ENCODE results near the gene MRPS27.

Gene MRPS27

DNA sequence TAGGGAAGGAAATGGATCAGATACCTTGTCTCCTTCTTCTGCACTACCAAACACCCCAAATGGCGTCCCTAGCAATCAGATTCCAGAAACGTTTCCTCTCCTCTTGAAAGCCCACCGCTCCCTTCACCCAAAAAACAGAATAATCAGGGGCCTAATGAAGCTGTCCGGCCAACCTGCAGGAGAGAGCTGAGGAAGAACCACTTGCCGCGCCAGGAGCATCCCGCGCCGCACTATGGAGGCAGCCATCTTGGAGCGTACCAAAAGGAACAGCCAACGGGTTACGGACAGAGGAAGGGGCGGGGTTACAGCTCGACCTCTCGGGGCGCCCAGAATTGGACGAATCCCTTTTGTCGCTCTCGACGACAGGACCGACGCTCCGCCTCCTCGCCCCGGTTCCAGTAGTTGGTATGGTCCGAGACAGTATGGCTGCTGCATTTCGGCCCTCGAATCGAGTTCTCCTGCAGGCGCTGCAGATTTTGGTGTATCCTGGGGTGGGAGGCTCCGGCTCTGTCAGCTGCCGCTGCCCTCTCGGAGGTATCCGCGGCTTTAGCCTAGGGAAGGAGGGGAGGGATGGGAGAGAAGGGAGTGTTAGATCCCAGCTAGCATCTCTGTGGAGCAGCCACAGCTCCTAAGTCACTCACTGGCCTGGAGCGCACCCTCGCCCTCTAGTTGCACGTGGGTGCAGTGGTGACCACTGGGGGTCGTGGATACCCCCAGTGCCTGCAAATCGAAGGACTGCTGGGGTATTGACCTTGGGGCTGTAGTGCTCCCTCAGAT lies at the start of gene MRPS27, which contains the start of gene PTCD2:
MRPS27 (minus strand) TSS at position 265 of the 777 bp plus-strand sequence; CDS start at position 246, 19 bp downstream.
PTCD2 (plus strand) TSS at position 398 of the 777 bp plus-strand sequence; CDS start at position 408, 10 bp downstream.
- FAIRE-seq = peak; percentile 95

GRCh38 chr5:72369711-72370110 lies 49.7 kb upstream of the MRPS27 start:
- FAIRE-seq = no peak

GRCh38 chr5:72369301-72369700 lies 49.3 kb upstream of the MRPS27 start:
- no peak for FAIRE-seq

DNA sequence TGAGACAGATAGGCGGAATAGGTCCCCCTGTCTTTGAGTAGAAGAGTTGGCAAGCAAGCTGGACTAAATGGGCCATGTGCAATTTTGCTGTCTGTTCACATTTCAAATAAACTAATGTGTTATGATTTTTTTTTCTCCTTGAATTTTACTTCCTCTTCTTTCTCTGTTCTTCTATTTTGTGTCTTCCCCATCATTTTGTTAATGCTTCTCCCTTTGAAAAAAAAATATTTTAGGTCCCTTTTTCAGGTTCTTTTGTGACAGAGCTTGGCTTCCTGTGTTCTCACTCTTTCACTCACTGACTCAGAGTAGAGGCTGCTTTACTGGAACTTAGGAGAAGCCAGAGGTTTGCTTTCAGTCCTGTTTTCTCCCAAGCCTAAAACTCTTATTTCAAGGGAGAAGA lies 48.2 kb upstream of the MRPS27 start:
- no peak for FAIRE-seq

GRCh38 chr5:72366324-72366976 lies 46.4 kb upstream of the MRPS27 start:
- peak; percentile 76 for FAIRE-seq

DNA sequence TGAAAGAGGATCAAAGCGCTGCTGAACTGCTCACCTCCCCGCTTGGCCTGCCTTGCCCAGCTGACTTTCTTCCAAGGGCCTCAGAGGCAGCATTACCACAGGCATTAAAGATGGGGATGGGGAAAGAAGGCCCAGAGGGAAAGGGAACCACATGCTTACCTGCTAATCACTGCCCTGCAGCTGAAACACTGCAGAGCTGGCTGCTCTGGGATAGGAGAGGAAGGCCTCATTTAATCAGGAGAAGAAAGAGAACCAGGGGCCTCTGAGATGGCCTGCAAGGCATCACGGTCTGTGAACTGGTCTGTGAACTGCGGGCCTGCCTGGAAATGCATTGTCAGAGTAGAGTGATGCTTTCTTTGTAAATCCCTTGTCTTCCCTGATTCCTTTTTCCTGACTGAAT lies 44.9 kb upstream of the MRPS27 start:
- no peak for FAIRE-seq

DNA sequence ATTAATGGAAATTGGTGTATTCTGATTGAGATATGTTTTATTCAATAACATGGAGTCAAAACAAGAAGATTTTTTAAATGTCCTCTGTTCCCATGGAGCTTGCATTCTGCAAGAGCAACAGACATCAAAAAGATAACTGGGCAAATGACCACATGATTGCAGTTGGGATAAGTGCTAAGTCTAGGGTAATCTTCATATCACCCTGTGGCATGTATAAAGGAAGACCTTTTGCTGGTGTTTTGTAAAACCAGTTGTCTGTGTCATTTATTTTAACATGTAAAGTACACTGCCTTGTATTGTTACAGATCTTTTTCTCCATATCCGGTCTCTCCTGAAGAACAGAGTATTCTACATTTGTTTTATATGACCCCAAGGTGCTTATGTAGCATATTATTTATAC lies 44.1 kb upstream of the MRPS27 start:
- no peak for FAIRE-seq

DNA sequence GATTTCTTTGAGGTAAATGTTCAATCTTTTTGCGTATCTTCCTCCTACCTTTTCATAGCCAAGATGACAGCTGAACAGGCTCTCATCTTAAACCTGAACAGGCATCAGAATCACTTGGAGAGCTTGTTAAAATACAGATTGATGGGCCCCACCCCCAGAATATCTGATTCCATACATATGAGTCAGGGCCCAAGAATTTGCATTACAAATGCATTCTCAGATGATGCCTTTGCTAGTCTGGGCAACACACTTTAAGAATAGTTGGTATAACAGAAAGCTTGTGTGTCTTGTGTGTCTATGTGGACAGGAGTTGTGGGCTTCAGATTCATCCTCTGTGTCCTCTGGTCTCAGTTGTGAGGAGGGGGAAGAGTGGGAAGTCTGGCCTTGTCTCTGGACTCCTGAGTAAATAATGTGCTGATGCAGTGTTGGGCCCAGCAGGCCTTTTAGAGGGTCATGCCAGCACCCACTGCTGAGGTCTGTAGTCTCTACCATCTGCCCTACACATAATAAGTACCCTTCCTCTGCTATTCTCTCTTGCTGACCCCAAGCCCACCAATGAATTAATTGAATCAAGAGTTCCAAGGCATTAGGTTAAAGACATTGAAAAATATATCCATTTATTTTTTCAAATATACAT lies 43.2 kb upstream of the MRPS27 start:
- FAIRE-seq = no peak

GRCh38 chr5:72359886-72360285 lies 39.8 kb upstream of the MRPS27 start:
- FAIRE-seq = no peak

- FAIRE-seq = no peak
These were observed 38.9 kb upstream of the MRPS27 start for GRCh38 chr5:72358925-72359324.

DNA sequence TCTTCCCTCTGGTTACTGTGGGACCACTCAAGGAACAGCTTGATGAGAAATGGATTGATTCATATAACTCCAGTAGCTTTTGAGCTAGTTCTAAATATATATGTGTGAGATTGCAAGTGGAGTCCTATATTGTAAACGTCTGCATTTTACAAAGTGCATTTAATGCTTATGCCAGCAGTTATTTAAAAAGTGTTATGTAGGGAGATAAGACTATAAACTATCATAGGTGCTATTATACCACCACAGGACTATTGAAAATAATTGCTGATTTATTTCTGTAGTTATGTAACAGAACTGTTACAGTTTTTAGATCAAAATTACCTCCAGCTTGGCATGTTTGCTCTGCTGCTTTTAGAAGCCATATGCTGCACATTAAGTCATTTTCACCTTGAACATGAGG lies 36.3 kb upstream of the MRPS27 start:
- no peak for FAIRE-seq

GRCh38 chr5:72355706-72356299 lies 35.8 kb upstream of the MRPS27 start:
- no peak for FAIRE-seq

GRCh38 chr5:72353046-72353445 lies 33.0 kb upstream of the MRPS27 start:
- no peak for FAIRE-seq

- no peak for FAIRE-seq
These were observed 32.6 kb upstream of the MRPS27 start for GRCh38 chr5:72352616-72353015.

GRCh38 chr5:72351376-72351775 lies 31.3 kb upstream of the MRPS27 start:
- no peak for FAIRE-seq

DNA sequence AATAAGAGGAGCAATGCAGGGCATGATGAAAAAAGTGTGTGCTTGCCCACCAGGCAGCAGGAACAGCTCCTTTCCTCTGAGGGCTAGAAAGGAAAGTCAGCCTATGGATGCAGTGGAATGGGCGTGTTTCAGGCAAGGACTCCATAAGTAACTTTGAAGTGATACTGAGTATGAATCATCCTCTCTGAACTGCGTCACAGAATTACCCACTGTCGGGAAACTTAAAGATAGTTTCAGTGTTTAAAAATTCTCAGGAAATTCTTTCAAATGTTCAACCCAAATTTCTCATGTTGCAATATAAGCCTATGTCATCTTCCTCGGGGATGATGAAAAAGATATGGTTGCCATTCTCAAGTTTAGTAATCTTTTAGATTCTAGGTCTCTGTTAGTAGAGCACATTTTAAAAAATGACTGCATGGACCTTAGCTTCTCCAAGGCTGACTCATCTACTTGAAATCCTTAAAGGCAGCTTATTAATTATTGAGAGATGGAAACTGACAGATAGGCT lies 27.8 kb upstream of the MRPS27 start:
- FAIRE-seq = no peak

GRCh38 chr5:72346398-72346797 lies 26.4 kb upstream of the MRPS27 start:
- no peak for FAIRE-seq

DNA sequence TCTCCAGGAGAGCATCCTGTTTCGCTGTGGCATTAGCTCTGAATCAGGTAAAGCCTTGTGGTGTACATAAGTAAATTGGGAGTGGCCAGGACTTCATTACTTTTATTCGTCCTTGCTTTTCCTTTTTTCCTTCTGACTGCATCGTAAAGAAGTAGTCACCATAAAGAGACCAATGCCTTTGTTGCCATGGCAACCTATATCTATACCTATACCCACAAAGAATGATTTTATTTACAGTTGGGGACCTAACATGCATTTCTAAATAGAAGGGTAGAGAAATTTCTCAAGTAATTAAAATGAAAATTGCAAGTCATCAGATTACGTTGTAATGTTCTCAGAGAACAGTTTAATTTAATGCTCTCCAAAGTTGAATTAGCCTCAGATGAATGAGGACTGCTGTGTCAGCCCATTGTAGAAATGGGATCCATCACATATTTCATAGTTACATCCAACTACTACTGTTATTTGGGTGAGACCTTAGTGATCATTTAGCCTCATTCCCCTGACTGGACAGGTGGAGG lies 18.7 kb upstream of the MRPS27 start:
- FAIRE-seq = no peak

GRCh38 chr5:72337159-72337558 lies 17.1 kb upstream of the MRPS27 start:
- FAIRE-seq = no peak

DNA sequence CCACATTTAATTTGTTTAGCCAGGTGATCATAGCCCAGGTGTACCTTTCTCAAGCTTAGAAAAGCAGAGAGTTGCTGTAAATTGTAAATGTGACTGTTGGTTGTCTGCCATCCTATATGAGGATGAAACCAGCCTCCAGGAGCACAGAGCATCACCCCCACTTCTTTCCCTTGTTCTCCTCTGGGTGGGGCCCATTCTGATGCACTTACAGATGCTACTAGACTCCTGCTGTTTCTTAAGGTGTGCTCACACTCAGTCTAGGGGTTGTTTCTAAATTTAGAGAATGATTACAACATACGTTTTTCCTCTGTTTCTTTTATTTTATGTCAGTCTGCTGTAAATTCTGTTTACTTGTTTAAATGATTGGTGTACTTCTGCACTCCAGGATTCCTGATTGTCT lies 10.7 kb upstream of the MRPS27 start:
- FAIRE-seq = no peak

DNA sequence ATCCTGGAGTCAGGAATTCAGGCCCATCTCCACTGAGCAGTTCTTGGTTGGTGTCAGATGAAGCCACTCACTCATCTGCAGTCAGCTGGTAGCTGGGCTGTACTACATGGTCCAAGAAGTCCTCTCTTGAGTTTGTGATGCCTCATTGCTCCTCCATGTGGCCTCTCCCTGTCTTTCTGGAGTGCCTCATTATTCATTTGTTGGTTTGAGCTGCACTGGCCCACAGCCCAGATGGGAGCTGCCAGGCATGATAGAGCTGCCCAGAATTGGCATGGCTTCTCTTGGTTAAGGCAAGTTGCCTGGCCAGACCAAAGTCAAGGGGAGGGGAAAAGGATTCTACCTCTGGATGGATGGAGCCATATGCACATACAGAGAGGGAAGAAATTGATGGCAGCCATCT lies 8.1 kb upstream of the MRPS27 start:
- no peak for FAIRE-seq

- no peak for FAIRE-seq
These were observed 6.2 kb upstream of the MRPS27 start for GRCh38 chr5:72326306-72326649.
